Prostate gland (tissue), 2 donors: Measurements from ENCODE around the gene HTD2. TPM values are rescaled to one million over a fixed set of nuclear protein-coding genes. Genes with fewer than 3 reads are reported as not detected.
"Not testable (repeated sequence)": the region's sequence is repeated elsewhere in the genome, so short reads cannot be mapped to it uniquely, and the experiment has no call there.

Experiments used
- DNase-seq: peaks from one replicate; pipeline ENCODE4 v3.0.0-alpha.2; 2019; ENCODE audit warnings: low spot score
- H3K27ac ChIP-seq, 2 donors: fragments of 200-600 bp; sonication (generic); 2 replicates each; pipeline ENCODE4 v1.5.1; 2017 to 2019
- H3K27me3 ChIP-seq: fragments of 200-600 bp; sonication (generic); replicated peaks from 2 replicates; pipeline ENCODE4 v1.5.1; 2019; ENCODE audit not compliant: insufficient read depth
- H3K36me3 ChIP-seq, 2 donors: fragments of 200-600 bp; sonication (generic); 1 replicate in 1 of 2; 2 replicates in 1 of 2; pipeline versions ENCODE4 v1.5.1 to v1.8.1; 2017 to 2019
- H3K4me1 ChIP-seq: fragments of 200-600 bp; sonication (generic); replicated peaks from 2 replicates; pipeline ENCODE4 v1.5.1; 2019
- H3K4me3 ChIP-seq, 2 donors: fragments of 200-600 bp; sonication (generic); 2 replicates each; pipeline ENCODE4 v1.5.1; 2017 to 2019
- H3K9me3 ChIP-seq: fragments of 200-600 bp; sonication (generic); 2 replicates; pipeline ENCODE4 v1.5.1; 2017
- CTCF ChIP-seq, 4 experiments: fragments of 200-600 bp in 2 of 4; fragments of 450-650 bp in 2 of 4; sonication (generic) in 2 of 4; IDR thresholded peaks; 1 replicate in 3 of 4; 2 replicates in 1 of 4; pipeline ENCODE4 v1.5.1; 2016 to 2019; ENCODE audit warnings: antibody characterized with exemption in 4 of 4, mild to moderate bottlenecking in 2 of 4, moderate library complexity in 2 of 4
- POLR2A ChIP-seq: fragments of 450-650 bp; IDR thresholded peaks from one replicate; pipeline ENCODE4 v1.6.1; 2016; ENCODE audit warnings: antibody characterized with exemption, mild to moderate bottlenecking
- POLR2AphosphoS5 ChIP-seq: sonication (generic); formaldehyde crosslinking; IDR thresholded peaks from one replicate; pipeline ENCODE4 v1.6.1; 2017; ENCODE audit warnings: antibody characterized with exemption
- WGBS: methylation state at CpG from one replicate; pipeline ENCODE4 v1.1.5; 2018; 5-methylcytosine and 5-hydroxymethylcytosine counted together
- intact Hi-C: fragments of 100-400 bp; cut with DNase I; formaldehyde crosslinking; loops from one replicate; pipeline ENCODE4 v1.14.2; 2022
- total RNA-seq, 2 donors: library from RNA; depleted of rRNA; stranded (reverse); fragments of >200 nt; gene quantifications; one replicate each; pipeline ENCODE4 v1.1.0, GENCODE V29; 2016

Gene HTD2
- total RNA-seq, 2 donors from 2014 or later: 15.4 to 17.1 TPM

GRCh38 chr3:58271901-58272501 lies 34.3 kb upstream of the HTD2 start:
- TF ChIP-seq POLR2A (no peak), POLR2AphosphoS5 (no peak), CTCF (IDR thresholded peaks at IDR 0.05) (no peak)
- no peak for DNase-seq
- no peaks in the 10 kb centered on the region for H3K9me3 ChIP-seq
- H3K36me3 ChIP-seq: no peaks in the 10 kb centered on the region
- no peaks in the 10 kb centered on the region for H3K27me3 ChIP-seq
- 82% methylated on average over 7 of the region's 7 CpGs for WGBS
- no peak overlapping the region for H3K27ac ChIP-seq
- no peak overlapping the region for H3K4me3 ChIP-seq
- intact Hi-C loops: no loop called here
- H3K4me1 ChIP-seq: no peaks in the 10 kb centered on the region

DNA sequence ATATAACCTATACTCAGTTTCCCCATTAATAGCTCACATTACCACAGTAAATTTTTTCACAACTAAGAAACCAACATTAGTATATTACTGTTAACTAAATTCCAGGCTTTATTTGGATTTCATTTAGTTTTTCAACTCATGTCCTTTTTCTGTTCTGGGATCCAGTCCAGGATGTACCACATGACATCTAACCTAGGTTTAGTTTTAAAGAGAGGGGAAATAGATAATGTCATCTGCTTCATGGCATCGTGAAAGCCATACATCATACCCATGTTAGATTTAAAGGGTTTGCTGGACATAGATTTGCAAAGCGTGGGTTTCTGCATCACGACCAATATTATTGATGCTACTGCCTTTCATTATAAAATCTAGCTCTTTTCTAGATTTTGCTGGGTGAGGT lies 33.4 kb upstream of the HTD2 start:
- Histone ChIP-seq H3K4me3 (no peak overlapping the region), H3K9me3 (no peaks in the 10 kb centered on the region), H3K36me3 (no peaks in the 10 kb centered on the region), H3K27me3 (no peaks in the 10 kb centered on the region), H3K4me1 (no peaks in the 10 kb centered on the region), H3K27ac (no peak overlapping the region)
- DNase-seq: no peak
- WGBS: 82% methylated on average over 3 of the region's 3 CpGs
- intact Hi-C loops: no loop called here
- TF ChIP-seq POLR2AphosphoS5: no peak
- TF ChIP-seq POLR2A: no peak
- TF ChIP-seq CTCF (IDR thresholded peaks at IDR 0.05): no peak

GRCh38 chr3:58273362-58273761 lies 33.0 kb upstream of the HTD2 start:
- H3K4me1 ChIP-seq, DNase-seq, H3K4me3 ChIP-seq, H3K9me3 ChIP-seq, H3K27me3 ChIP-seq, H3K36me3 ChIP-seq, intact Hi-C loops, H3K27ac ChIP-seq: not testable (repeated sequence)
- 90% methylated on average over 3 of the region's 3 CpGs for WGBS

- no peaks in the 10 kb centered on the region for H3K9me3 ChIP-seq
- H3K27ac ChIP-seq: no peak overlapping the region
- H3K27me3 ChIP-seq: no peaks in the 10 kb centered on the region
- no peak for TF ChIP-seq POLR2AphosphoS5
- TF ChIP-seq POLR2A: no peak
- no peak for TF ChIP-seq CTCF (IDR thresholded peaks at IDR 0.05)
- no peaks in the 10 kb centered on the region for H3K36me3 ChIP-seq
- intact Hi-C loops: no loop called here
- DNase-seq: no peak
- no peaks in the 10 kb centered on the region for H3K4me1 ChIP-seq
- H3K4me3 ChIP-seq: no peak overlapping the region
- WGBS: 74% methylated on average over 3 of the region's 3 CpGs
Observed at GRCh38 chr3:58274027-58274614, 32.2 kb upstream of the HTD2 start.

GRCh38 chr3:58281069-58281468 lies 25.3 kb upstream of the HTD2 start:
- H3K4me1 ChIP-seq: no peaks in the 10 kb centered on the region
- intact Hi-C loops: no loop called here
- H3K36me3 ChIP-seq: no peaks in the 10 kb centered on the region
- TF ChIP-seq POLR2AphosphoS5: no peak
- H3K4me3 ChIP-seq: no peak overlapping the region
- no peak for DNase-seq
- no peak overlapping the region for H3K27ac ChIP-seq
- 77% methylated on average over 7 of the region's 7 CpGs for WGBS
- no peaks in the 10 kb centered on the region for H3K27me3 ChIP-seq
- H3K9me3 ChIP-seq: no peaks in the 10 kb centered on the region

DNA sequence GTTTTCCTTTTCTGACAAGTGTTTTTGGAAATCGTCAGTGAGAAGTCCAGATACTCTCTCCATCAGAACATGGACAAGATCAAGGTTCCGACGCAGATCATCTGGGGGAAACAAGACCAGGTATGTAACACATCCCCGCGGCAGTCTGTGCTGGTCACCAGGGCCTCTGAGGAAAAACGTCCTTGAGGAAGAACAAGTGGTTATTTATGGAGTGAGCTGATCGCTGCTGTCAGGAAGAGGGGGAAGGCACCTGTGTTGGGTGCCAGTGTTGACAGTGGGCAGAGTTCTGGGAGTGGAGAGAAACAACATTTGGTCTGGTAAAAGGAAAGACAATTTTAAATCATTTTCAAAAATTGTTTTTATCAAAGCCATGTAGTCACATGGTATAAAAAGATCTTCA lies 21.0 kb upstream of the HTD2 start:
- no peak overlapping the region for H3K4me3 ChIP-seq
- intact Hi-C loops: no loop called here
- no peaks in the 10 kb centered on the region for H3K4me1 ChIP-seq
- no peaks in the 10 kb centered on the region for H3K27me3 ChIP-seq
- 86% methylated on average over 7 of the region's 7 CpGs for WGBS
- H3K9me3 ChIP-seq: no peaks in the 10 kb centered on the region
- no peak for DNase-seq
- H3K27ac ChIP-seq: no peak overlapping the region
- TF ChIP-seq POLR2A (no peak), POLR2AphosphoS5 (no peak), CTCF (IDR thresholded peaks at IDR 0.05) (no peak)
- H3K36me3 ChIP-seq: no peaks in the 10 kb centered on the region
